HG02973 (cell line): ENCODE data around the gene NKX2-1.

ENCODE experiments used
- ATAC-seq: cut with Tn5 transposase; IDR thresholded peaks from one replicate; pipeline ENCODE4 v1.9.1; 2021; ENCODE audit warnings: moderate library complexity; ENCODE audit not compliant: unreplicated experiment

Gene NKX2-1

DNA sequence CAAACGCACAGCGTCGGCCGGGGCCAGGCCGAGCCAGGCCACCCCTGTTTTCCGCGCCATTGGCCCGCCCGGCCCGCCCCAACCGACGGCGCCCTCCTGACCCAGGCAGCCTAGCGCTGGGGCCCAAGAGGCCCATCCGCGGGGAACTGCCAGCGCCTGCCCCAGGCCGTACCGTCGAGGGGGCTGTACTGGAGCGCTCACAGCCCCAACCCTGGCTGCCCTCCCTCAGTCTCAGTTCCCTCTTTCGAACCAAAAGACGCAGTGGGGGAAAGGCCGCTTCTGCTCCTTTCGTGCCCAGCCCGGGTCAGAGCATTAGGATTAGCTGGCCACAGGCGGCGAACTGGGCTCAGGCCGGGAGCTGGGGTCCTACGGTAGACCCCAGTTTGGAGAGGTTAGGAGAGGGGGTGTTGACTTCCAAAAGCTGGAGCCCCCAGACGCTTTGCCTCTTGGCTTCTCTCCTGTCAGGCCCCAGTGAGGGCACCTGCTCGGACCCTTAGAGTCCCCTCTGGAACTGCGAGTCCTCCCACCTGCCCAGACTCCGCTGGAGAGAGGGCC lies 1.9 kb downstream of the NKX2-1 start:
- ATAC-seq: no peak

DNA sequence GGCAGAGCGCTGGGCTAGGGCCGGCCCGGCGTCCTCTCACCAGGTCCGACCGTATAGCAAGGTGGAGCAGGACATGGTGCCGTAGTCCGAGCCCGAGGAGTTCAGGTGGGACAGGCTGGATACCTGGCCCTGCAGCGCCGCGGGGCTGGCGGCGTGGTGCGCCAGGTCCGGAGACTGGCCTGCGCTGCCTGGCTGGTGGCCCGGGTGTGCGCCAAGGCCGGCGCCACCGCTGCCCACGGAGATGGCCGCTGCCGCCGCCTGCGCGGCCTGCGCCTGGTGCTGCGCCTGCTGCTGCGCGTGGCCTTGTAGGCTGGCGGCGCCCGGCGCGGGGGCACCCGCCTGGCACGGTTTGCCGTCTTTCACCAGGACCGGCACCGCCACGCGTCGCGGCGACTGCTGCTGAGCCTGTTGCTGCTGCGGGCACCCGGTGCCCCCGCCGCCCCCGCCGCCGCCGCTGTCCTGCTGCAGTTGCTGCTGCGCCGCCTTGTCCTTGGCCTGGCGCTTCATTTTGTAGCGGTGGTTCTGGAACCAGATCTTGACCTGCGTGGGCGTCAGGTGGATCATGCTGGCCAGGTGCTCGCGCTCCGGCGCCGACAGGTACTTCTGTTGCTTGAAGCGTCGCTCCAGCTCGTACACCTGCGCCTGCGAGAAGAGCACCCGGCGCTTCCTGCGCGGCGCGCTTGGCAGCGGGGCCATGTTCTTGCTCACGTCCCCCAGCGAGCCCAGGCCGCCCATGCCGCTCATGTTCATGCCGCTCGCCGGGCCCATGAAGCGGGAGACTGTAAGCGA lies 2.6 kb downstream of the NKX2-1 start:
- ATAC-seq: no peak

DNA sequence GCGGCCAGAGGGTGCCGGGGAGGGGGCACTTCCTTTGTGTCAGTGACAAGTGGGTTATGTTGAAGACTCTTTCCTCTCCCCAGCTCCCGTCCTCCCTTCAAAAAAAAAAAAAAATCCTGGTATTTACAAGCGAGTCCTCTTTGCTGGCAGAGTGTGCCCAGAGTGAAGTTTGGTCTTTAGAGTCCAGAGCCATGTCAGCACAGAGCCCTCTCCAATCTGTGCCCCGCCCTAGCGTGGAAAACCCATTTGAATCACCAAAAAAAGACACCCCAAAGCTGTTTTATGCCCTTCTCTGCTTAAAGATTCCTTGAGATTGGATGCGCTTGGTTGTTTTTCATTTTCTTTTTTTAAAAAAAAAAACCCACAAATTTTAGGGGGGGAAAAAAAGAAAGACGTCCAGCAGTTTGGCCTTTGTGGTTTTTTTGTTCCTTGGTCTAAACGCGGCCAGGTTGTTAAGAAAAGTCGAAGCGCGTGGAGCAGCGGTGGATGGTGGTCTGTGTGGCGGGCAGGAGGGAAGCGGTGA lies 3.3 kb downstream of the NKX2-1 start:
- ATAC-seq: no peak

DNA sequence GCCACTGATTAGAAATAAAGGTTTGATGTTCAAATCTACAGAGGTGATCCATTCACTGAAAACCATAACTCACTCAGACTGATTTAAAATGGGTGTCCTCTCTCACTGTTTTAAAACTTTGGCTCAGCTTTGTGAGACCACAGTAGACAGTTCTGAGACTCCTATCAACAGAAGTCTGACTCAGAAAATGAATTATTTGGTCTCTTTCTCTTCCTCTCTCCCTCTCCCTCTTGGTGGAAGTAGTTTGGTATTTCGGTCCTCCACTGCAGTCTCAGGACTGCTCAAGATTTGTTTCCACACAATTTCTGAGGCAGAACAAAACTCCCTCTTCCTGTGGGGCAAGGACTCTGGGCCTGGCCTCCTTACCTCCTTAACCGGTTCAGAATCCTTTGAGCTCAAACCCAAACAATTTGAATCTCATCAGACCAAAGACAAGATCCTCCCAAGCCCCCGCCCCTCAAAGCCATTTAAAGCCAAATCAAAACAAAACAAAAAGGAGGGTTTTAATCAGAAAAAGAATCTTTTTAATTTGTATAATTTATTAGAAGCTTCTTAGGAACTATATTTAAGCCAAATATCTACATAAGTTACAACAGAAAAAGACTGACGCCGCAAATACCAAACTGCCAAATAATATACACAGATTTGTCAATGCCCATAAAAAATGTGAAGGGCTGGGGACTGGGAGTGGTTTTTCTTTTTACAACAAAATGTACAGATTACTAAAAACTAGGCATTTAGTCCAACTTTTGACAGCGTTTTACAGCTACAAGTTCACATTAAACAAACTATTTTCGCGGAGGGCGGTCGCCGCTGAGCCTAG lies 3.9 kb downstream of the NKX2-1 start:
- no peak for ATAC-seq

DNA sequence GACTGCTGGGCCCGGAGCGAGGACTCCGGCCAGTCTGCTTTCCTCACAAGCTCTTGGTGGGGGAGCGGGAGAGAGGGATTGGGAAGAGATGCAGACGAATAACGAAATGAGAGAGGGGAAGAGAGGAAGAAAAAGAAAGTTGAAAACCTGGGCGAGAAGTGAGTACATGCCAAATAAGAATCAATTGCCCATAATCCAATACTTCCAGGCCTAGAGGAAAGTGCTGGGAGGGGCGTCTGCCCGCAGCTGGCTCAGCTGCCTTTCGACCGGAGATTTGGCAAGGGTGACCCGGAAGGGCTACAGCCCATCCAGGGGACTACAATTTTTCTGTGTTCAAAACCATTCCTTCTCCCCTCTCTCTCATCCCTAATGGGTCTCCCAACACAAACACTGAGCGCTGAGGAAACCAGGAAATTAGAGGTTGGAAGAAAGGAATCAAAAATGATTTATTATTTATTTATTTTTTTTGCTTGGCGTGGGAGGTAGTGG lies 4.9 kb downstream of the NKX2-1 start:
- no peak for ATAC-seq

DNA sequence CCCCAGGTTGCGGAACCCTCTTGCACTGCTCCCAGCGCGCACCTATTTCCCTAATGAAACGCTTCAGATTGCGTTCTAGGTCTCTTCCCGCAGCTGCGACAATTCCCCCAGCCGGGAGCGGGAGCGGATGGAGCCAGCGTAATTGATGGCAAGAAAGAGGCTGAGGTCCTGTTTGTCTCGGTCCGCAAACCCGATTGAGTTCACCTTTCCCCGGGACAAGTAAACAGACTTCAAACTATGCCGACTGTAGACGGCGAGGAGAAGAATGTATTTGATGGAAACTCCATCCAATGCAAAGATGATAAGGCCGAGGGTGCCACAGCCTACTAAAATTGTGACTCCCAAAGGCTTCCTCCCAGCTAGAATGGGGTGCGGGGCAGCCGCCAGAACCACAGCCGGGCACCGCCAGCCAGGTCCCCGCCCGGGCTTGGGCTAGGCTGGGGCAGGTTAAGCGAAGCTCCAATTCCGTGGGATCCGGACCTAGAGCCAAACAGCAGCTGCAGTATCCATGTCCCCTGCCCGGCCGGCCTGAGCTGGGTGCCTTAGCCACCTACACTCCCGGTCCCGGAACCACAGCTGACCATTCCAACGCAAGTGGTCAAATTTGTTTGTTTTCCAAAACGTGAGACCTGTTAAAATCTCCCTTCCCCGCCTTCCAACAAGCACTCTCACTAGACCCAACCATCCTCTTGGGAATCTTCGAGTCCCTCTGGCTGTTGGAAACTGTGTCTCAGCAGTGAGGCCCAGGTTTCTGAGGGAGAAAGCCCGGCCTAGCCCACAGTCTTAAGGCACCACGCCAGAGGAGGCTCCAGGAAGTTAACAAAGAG lies 5.5 kb downstream of the NKX2-1 start:
- no peak for ATAC-seq

DNA sequence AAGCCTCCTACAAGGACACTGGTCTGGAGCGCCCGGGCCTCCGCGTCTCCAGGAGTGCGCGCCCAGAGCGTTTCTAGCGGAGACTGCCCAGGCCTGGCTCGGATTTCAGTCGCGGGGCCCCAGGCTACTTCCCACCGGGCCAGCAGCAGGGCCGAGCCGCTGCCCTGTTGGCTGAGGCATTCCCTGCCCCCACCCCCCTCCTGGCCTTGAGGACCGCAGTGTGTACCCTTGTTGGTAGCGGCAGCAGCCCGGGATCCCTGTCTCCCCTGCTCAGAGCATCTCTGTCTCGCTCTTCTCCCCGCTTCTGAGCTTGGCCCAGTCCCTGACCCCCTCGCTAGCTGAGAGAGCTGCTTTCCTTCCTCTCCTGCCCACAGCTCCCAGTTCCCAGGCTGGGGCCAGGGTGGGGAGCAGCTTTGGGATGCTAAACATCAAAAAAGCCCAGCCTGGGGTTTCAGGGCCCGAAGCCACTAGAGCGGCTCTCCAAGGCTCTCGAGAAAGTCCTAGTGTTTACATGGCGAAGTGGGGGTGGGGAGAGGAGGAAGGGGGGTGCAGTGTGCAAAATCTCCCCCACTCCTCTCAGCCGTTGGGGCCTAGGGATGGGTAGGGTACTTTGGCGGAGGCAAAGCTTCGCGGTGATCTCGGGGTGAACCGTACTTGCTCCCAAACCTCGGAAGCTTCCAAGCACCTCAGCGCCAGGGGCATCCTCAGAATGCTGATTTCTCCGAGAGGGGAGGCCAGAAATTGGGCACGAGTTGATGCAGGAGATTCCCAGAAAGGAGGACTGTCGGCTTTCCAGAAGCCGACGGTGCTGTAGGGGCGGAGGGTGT lies 6.4 kb downstream of the NKX2-1 start:
- ATAC-seq: no peak

DNA sequence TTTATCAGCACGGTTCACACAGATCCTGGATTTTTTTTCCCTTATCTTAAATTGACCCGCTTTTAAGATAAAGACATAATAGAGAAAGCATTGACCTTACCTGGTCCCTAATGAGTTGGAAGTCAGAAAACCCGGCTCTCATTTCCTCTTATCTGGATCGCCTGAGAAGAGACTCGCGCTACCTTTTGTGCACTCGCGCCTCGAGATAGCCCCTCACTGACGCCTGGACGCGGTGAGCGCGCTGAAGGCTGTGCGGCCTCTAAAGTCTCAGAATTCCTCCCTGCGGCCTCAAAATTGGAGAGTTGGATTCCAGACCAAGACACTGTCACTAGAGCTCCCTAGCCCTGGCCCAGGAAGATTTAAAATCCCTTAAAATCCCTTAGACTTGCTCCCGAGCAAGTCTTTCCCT lies 7.0 kb downstream of the NKX2-1 start:
- no peak for ATAC-seq

DNA sequence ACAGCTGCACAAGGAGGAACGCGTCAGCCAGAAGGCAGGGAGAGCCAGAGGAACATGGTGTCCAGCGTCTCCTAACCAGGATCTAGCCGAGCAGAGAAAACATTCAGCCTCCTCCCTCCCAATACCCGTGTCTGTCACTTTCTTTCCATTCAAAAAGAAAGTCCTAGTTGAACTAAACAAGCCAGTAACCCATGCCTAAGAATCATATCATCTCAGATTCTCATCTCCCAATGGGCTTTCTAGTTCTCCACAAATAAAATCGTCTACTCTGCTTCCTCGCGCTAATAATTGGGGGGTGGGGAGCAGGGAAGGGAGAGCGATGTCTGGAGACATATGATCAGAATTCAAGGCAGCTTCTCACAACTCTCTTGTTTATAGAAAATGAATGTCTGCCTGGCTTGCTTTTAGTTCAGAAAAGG lies 7.4 kb downstream of the NKX2-1 start:
- no peak for ATAC-seq

DNA sequence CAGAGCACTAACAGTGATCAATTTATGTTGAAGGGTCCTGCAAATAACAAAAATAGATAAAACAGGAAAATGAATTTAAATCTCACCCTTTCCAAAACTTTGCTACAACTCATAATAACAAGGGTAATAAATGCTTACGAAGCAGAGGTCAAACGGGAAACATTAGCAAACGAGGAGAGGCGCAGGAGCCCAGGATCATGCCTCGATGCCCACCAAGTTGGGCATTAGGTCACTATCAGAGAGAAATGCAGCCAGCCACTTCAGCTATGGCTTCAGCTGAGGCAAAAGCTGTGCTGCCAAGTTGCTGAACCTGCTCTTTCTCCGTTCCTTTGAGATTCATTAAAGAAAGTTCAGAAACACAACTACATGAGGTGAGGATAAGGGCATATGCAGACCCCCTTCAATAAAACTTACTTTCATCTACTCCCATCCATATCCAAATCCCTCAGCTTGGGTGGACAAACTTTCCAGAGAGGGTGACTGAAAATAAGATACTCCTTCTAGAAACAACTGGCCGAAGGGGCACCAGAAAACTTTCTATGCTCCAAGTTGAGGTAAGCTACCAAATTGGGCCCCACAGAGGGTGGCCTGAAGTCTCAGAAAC lies 7.9 kb downstream of the NKX2-1 start:
- no peak for ATAC-seq

DNA sequence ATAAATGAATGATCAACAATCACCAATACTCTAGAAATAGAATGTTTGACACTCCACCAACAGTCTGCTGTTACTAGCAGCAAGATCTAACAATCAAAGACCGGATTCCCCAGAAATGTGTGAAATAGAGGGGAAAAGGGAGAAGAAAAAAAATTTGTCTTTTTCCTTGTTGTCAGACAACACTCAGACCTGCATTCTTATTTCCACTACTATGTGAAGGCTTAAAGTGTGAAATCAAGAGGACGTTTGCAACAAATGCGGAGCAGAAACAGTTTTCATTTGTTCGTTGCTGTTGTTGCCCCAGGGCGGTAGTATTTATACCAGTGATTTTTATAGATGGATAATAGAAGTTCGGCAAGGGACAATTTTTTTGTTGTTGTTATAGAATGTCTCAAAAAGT lies 9.2 kb downstream of the NKX2-1 start:
- ATAC-seq: no peak

DNA sequence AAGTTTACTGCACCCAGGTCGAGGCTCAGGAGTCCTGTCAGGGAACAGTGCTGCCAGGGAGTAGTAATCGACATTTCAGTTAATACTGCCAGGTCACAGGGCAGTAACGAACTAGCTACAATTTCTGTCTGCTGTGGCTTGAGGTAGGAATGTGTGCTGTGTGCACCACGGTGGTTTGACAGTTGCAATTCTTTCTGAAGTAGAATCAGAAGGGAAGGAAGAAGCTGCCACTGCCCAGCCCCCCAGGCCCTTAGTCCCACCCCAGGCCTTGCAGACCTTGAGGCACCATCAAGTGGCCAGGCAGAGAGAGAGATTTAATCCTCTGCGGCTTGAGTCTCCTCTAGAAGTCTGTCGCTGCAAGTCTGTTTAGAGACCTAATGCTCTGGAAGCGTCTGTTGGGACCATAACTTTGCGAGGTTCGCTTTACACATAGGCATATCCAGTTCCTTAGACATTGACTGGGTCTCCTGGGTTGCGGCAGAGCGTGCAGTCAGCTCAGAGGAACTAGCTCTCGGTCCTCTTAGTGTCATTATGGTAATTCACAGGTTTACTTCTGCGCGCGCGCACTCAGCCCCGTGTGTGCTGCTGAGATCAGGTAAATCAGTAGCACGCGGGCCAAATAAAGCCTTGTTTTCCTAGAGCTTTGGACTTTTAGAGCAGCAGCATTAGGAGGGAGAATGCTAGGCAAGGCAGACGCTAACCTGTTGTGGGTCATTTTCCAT lies 9.8 kb downstream of the NKX2-1 start:
- no peak for ATAC-seq

DNA sequence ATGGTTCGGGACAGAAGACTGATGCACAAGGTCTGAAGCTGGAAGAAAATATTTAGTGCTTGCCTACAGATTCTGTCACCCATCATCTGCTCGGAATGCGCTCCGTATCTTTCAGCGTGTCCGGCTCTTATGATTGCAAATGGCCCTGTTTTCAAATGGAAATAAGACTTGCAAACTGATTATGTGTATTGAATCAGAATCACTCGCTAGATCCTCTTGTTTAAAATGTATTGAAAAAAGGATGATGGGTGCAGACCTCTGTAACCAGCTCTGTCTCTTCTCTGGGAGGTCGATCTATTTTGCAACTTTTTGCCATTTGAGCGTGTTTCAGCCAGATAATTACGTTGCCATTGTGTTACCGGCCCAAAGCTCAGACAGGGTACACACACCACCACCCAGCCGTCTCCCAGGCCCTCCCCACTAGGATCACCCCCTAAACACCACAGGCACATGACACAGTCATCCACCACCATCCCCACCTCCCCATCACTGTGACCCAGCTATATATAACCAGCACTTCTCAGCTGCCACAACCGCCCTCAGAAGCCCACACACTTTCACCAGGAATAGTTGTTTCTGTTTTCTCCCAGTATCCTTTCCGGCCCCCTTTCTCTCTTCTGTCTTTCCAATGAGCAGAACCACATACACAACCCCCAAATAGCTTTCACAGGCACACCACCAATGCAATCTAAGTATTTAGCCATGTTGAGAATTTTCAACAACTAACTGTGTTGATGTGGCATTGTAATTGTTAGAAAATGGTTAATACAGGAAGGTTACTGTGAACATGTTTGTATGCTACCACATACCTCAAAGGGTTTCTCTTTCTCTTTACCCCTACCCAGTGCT lies 10.7 kb downstream of the NKX2-1 start:
- no peak for ATAC-seq

DNA sequence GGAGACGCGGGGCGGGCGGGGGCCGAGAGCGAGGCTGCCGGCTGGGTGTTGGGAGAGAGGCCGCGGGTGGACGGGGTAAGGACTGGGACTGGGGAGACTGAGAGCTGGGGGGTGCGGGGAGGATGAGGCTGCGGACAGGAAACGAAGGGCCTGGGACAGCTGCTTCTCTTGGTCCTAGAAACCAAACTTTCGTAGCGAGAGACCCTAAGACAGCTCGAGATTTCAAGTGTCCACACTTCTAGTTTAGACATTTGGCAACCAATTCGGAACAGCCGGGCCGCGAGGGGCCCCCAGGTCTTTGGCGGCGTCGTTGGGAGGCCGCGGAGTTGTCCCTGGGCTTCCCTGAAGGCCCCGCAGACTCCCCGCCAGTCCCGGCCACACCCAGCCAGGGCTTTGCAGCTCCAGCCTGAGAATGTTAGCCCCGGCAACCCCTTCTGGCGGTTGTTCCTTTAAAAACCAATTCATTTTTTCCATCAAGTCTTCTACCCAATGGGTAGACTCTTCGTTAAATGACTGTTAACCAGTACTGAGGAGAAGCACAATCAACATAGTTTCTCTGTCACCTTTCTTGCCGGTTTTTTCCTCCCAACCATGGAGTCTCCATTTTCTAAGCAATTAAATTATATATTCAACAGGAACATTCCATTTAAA lies 11.5 kb downstream of the NKX2-1 start:
- ATAC-seq: no peak

DNA sequence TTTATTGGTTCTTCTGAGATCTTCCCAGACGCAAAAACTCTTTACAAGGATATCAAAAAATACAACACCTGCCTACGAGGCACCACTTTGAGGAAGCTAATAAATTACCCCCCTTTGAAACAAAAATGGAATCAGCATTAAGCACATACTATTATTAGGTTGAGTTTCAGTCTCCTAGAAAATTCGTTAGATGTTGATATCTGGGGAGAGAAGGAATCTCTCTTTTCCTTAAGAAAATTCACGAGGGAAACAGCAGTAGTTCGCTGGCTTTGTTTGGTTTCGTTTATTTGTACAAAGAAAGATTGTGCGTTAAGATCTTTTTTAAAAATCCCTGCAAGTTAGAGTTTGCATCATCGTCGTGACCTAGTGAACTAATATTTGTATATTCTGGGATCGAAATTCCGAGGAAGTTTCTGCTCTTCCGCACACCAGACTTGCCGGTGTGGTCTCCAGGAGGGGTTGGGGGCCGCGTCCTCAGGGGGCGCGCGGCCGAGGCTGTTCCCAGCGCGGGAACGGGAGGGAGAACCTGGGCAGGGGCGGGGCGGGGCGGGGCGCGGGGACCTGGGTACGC lies 12.1 kb downstream of the NKX2-1 start:
- ATAC-seq: no peak

DNA sequence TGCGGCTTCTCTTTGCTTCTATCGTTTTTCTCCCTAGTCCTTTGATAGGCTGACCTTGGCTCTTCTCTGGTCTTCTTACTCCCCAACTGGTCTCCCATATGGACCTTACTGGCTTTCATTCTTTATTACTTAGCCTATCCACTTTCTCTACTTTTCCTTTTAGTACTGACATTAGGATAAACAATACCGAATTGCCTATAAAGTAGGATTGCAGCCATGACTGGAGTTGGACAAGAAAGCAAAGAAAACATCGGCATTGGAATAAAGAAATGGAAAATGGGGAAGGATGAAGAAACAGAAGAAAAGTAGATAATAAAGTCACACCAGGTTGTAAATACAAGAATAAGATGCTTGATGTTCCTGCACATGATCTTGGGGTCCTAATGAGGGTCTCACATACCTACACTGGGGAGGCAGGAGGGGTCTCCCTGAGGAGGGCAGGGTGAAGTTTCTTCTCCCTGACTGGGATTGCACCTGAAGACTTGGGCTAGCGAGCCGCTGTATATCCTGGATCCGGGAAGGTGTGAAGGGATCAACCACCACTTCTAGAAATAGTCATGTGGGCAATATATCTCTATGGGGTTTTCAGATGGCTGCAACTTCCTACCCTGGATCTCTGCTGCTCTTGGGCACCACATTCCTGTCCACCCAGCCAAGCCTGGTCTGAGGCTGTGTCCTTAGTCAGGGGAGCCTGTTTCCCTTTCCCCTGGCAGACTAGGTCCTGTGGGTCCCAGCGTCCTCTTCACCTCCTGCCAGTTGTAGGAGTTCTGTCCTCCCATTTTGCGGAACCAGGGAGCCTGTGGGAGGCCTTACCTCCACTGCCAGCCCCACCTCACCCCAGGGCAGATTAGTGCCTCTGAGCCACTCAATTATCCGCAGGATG lies 13.1 kb downstream of the NKX2-1 start:
- no peak for ATAC-seq
